GM12873 (cell line): ENCODE measurements around the gene PABPN1L.

Experiments
- CTCF ChIP-seq: IDR thresholded peaks from 2 replicates; pipeline ENCODE4 v1.5.1; 2012; ENCODE audit warnings: low read depth, mild to moderate bottlenecking, moderate library complexity, low read length, control low read depth; ENCODE audit not compliant: insufficient read depth; ENCODE audit errors: missing control alignments

Gene PABPN1L

GRCh38 chr16:88820385-88821025 lies 46.0 kb downstream of the PABPN1L start:
- TF ChIP-seq CTCF = no peak

- TF ChIP-seq CTCF = no peak
Observed at GRCh38 chr16:88819126-88819525, 47.3 kb downstream of the PABPN1L start.

- TF ChIP-seq CTCF = no peak
Observed at GRCh38 chr16:88818575-88818874, 47.9 kb downstream of the PABPN1L start.

GRCh38 chr16:88817785-88818574 lies 48.5 kb downstream of the PABPN1L start:
- no peak for TF ChIP-seq CTCF

- no peak for TF ChIP-seq CTCF
Observed at GRCh38 chr16:88816736-88817535, 49.5 kb downstream of the PABPN1L start.

GRCh38 chr16:88815901-88816589 lies 50.4 kb downstream of the PABPN1L start:
- TF ChIP-seq CTCF = peak; percentile 93
